C1 segment of cervical spinal cord (tissue), 14 donors: Measurements from ENCODE around the gene PPP1R2.

Source experiments
- DNase-seq, 14 donors: peaks; one replicate each; lab custom pipeline; 2025; lab: John Stamatoyannopoulos, UW

The PPP1R2 gene

DNA sequence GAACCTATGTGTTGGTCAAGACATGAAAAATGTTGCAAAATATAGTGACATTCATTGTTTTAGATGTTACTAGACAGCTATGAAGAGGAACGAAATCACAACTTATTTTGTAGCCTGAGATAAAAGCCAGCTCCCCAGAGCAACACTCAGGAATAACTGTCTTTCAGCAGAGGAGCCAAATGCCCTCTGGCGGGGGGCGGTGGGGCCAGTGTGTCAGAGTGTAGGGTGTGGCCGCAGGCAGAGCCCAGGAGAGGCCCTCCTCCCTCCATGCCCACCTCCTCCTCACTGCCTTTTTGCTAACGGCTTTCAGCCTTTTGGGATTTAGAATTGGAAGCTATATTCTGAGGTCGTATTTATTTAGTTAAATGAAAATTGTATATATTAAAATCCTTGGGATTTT lies 23.7 kb upstream of the PPP1R2 start:
- DNase-seq = no peak

DNA sequence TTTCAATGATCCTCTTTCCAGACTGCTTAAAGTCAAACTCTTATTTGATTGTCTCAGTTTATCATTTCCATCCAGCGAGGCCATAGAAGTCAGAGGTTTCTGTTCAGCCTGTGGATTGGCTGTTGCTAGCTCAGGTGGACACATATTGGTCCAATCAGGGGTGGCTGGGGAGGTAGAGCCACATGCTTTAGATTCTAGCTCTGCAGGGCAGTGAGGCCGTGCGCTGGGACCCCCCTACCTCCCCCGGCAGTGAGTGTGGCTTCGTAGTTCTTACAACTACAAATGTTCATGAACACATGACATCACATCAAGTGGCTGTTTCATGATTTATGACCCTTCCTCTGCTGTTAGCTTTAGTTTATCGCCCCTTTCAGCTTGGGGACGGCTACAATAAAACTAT lies 22.6 kb upstream of the PPP1R2 start:
- no peak for DNase-seq

DNA sequence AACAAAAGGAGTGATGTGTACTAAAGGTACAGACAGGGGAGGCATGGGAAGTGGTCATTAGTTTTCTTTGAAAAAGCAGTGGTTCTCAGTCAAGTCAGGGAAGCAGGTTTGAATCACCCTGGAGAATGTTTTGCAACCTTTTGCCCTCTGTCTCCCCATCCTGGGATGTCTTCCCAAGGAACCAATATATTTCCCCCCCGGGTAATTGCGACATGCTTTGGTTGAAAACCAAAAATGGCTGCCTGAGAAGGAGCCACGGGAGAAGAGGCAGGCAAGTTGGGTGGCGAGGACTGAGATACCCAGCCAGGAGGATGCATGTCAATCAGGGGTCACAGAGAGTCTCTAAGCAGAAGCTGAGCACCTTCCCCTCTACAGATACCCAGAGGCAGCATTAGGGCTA lies 20.2 kb upstream of the PPP1R2 start:
- DNase-seq = no peak

DNA sequence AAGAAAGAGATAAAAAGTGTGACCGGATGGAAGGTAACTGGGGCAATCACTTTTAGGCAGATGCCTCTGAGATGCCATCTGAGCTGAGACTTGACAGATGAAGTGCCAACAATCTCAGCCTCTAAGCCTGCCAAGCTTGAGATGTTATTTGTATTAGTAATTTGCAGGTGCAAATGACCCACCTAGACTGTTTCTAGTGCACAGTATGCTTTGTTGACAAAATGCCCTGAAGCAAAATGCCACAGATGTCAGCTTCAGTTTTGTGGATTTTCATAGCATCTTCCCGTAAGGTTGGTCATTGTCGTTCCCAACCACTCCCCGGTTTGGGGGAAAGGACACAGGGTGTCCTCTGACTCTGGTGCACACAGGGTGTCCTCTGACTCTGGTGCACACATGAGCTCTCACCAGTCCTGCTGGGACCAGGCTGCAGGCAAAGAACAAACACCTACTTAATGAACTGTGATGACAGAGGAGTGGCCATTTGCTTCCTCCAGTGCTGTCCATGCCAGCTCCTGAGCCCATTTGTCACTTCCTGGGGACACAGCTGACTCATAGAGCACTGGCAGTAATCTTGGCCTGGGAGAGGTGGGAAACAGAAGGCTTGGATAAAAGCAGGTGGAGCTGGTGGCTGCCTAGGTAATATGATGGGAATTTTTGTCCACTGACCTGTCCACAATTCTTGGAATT lies 16.7 kb upstream of the PPP1R2 start:
- DNase-seq = peak in 1 of 14 donors; percentile 34

DNA sequence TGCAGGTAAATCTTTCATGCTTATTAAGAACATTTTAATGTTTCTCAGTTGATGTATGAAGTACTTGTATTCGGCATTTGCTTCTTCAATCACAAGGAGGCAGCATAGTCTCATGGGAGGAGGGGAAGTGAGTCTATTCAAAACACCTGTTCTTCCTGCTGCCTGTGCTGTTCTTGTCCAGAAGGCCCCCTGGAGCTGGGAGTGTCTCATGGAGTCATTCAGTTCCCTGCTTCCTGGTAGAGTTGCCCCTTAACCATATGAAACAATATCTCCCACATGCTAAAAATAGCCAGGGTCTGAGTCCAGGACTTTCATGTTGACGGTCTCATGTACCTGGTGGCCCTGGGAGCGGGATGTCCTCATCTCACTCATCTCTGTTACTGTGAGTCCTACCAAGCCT lies 15.5 kb upstream of the PPP1R2 start:
- DNase-seq = no peak

DNA sequence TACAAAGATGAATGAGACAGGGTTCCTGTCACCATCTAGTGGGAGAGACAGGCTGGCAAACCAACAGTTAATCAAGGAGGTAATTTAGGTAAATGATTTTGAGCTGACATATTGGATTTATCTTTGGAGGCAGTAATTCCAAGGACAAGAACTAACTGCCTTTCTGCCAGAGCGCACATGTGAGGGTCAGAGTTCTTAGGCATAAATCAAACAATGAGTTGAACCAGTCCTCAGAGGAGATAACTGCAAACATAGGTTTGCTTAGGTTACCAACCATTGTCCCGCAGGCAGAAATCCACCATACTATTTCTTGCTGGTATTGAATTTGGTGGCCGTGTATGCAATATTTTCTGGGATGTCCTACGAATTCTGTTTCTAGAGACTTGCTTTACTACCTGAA lies 14.2 kb upstream of the PPP1R2 start:
- no peak for DNase-seq

DNA sequence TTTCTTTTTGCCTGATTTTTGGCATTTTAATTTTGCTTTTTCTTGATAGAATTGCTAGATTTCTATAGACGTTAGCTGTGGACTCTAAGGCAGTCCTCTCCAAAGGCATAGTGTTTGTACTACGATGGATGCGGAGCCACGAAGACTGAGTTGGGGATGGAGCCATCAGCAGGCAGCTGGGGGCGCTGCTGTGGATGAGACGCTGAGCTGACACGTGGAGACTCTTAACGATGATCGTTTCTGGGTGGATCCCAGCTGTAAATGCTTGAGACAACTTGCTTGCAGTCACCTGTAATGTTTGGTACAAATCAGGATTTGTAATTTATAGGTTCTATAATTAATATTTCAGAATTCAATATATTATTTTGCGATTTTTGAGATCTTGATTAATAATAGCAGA lies 13.3 kb upstream of the PPP1R2 start:
- peak in 2 of 14 donors; percentile 11 to 17 for DNase-seq

DNA sequence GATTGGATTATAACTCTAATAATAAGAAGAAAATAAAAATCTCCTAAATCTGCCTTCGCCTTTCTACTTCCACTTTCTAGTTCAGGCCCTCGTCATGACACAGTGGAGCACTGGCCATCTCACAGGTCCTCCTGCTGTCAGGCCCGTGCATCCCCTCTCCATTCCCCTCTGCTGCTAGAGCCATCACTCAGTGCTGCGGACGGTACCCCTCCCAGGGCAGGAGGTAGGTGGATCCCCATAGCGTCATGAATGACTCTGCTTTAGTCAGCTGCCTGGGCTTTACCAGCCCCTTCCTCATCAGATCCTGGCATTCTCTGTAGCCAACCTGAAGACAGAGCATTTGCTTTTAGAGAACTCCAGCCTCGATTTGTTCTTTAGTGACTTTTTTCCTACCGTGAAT lies 12.0 kb upstream of the PPP1R2 start:
- DNase-seq = no peak

DNA sequence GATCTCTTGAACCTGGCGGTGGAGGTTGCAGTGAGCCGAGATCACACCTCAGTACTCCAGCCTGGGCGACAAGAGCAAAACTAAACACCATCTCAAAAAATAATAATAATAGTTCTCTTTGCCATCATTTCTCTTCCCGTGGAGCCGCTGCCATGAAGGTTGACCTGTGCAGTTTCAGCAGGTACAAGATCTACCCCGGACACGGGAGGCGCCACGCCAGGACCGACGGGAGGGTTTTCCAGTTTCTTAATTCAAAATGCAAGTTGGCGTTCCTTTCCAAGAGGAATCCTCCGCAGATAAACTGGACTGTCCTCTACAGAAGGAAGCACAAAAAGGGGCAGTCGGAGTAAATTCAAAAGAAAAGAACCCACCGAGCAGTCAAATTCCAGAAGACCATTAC lies 11.3 kb upstream of the PPP1R2 start:
- no peak for DNase-seq

DNA sequence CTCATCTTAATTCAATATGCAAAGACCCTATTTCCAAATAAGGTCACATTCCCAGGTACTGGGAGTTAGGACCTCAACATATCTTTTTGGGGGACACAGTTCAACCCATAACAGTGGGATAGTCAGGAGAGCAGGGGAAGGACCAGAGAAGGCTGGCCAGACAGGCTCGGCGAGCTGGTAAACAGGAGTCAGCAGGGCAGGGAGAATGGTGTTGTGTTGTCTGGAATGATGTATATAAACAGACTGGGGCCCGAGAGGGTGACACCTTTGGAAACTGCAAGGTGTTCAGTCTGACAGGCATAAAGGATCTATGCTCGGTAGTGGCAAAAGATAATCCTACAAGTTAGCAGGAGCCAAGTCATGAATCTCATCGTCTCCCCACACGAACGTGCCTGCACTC lies 10.1 kb upstream of the PPP1R2 start:
- no peak for DNase-seq

DNA sequence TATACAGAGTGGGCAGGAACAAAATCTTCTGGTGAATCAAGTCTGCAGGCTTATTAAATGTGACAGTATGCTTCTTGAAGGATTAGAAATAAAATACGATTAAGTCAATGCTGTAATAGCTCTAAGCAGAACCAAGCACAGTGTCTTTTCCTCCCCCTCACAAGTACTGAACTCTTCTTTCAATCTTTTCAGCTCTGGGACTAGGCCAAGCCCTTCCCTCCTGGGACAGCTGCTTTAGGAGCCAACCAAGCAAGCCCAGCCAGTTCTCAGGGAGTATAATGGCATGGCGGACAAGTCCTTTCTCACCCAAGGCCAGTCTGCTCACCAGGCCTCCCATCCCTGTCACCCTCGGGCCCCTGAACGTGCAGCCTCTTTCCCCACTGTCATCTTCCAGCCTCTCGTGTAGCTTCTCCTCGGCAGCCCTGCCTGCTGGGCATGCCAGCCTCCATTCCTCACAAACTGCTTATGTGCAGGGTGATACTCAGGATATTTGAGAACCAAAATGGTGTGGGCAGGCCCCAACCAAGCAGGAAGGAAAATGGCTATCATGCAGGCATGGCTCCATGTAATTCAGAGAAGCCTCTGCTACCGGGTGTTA lies 8.4 kb upstream of the PPP1R2 start:
- DNase-seq = no peak

DNA sequence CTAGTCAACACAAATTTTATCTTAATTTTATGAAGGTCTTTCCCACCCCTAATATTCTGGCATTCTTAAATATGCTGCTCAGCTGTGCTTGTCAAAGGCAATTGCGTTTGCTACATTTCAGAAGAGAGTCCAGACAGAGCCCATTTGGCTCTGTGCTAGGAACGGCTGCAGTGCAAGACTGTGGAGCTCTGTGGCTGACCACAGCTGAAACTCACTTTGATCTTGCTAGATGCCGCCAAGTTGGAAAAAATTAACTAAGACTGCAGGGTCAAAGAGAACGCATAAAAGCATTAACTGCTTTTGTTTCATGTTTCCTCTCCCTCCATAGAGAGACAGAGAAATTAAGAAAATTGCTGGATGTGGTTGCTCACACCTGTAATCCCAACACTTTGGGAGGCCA lies 7.6 kb upstream of the PPP1R2 start:
- no peak for DNase-seq

DNA sequence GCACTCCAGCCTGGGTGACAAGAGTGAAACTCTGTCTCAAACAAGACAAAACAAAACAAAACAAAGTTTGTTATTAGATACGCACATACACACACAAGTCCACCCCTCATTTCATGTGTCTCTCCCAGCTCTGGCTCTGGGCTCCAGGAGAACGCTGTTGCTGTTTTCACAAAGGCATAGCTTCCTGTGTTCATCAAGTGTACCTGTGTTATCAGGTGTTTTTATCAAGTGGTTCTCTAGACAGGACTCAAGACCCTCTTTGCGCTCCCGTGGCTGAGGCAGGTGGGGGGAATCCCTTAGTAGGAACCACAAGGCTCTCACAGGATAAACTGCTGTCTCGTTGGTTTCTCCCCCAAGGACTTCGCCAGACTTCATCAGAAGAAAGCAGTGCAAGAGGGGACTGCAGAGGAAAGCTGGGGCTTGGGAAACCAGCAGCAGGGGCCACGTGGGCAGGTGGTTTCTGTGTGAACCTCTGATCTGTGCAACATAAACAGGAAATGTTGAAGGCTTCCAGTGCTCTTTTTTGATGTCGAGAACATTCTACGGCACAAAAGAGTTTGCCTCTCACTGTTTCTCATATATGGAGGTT lies 6.9 kb upstream of the PPP1R2 start:
- no peak for DNase-seq

DNA sequence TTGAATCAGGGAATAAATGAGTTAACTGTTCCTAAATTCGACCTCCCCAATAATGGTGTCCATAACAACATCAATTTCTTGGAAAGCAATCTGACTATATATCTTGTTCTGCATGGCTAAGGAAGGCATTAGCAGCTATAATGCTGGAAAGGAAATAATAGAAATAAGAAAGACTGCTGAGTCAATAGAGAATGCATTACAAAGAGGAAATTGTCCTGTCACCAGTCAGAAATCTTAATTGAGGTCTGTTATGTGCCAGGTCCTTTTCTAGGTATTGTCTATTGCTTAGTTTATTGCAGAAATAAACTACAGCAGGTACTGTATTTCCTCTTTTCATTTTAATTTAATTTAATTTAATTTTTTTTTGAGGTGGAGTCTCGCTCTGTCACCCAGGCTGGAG lies 5.9 kb upstream of the PPP1R2 start:
- DNase-seq = no peak

DNA sequence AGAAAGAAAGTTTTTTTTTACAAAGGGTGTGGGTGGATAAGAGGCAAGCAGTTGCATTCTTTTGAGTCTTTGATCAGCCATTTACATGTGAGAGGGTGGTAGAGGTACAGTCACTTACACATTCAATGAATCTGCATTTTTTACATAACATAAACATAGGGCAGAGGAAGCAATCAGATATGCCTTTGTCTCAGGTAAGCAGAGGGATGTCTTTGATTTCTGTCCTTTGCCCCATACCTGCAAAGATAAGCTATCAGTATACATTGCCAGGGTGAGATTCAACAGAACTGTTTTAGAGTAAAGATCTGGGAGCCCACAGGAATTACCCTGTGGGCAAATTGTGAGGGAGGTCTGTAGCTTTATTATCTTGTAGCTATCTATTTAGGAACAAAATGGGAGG lies 5.4 kb upstream of the PPP1R2 start:
- DNase-seq = no peak

DNA sequence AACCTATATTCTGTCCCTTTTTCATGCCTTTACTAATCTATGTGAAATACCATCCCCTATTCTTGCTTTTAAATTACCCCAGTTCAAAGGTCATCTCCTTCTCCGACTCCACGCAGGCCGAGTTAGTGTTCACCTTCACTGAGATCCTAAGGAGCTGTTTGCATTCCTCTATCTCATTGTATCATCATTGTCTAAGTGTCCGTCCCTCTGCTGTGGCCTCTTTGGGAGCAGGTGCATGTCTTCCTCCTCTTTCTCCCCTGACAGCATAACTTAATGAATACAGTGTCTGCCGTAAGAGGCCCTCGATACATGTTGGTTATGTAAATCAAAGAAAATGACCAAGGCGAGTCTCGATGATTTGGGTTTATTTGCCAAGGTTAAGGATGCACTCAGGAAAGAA lies 4.9 kb upstream of the PPP1R2 start:
- no peak for DNase-seq

DNA sequence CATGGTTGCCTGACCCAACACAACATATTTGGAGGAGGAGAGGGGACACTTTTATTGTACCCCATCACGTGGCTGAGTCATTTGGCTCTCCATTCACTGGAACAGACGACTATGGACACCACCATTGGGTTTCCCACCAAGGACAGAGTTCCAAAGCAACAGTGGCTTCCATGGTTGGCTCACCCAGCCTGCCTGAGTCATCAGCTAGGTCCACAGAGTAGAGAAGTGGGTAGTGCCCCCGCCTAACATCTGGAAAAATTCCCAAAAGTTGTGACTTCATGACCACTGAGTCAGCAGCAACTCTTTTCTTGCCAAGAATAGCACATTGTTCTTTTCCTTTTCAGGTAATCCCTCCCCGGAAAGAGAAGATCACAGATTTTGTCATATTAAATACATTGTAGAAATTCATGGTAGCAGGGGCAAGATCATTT lies 3.0 kb upstream of the PPP1R2 start:
- DNase-seq = peak in 1 of 14 donors; percentile 53

DNA sequence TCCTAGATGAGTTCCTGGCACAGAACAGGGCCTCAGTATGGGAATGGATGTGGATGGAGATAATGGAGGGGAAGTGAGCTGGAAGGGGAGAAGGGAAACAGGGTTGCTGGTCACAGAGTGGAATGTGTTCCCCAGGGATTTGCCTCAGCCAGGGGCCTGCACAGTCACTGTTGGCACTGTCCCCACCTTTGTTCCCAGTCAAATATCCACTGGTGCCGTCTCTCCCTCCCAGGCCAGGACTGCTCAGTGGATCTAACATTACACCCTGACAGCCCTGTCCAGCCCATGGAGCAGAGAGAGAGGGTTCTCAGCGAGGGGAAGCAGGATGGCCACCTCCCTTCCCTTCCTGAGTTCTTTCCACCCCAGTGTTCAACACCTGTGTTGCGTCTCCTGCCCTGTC lies 1.5 kb upstream of the PPP1R2 start:
- DNase-seq = peak in 1 of 14 donors; percentile 12

DNA sequence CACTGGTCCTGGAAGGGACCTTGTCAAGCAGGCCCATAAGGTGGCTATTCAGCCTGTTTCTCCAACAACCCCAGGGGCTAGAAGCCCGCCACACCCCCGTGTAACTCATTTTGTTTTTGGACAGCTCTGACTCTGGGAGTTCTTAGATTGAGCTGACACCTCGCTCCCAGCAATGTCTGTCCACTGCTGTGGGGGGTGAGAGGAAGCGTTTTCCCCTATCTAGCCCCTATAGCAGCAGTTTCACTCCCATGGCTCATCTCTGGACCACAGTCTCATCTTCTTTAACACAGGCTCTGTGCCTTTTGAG lies 1.1 kb upstream of the PPP1R2 start:
- no peak for DNase-seq

DNA sequence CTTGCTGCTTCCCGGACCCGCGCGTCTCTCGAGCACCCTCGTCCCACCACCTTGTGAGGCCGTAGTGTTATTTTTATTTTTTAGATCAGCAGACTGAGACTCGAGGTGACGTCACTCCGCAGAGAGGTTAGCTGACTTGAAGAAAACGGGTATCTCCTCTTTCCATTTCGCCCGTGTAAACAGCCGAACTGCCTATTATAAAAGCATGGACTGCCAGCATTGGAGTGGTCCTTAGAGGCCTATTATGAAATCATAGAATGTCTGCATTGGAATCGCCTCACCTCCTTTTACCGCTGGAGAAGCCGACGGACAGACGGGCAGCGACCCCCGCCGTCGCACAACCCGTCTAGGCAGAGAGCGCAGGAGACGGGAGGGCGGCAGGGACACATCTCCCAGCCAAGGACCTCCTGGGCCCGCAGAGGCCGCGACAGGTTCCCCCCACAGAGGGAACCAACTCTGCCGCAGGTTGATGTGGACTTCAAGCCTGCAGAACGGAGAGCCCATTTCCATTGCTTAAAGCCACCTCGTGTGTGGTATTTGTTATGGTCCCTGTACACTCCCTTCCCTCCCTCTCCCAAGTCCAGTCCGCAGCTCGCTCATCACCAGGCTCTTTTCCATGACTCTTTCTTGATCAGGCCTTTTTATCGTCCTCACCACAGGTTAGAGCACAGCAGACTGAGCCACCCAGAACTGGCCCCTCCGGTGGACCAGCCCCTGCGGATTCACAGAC lies 540 bp upstream of the PPP1R2 start:
- peak in 3 of 14 donors; percentile 40 to 80 (median 50) for DNase-seq

DNA sequence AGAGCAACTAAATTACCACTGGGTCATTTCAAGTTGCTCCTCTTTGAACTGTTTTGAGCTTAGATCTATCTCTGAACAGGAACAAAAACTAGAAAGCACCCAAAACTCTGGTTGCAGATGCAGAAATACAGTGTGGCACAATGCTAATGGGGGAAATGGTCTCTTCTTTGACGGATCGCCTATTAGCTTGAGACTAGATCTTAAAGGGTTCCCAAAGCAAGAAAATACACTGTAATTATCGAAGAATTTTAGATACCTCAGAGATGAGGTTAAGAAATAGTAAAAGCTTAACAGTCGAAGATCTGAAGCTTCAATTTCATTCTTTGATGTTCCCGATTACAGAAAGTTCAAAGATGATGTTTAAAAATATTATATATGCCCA lies 818 bp downstream of the PPP1R2 start:
- DNase-seq = peak in 1 of 14 donors; percentile 16

DNA sequence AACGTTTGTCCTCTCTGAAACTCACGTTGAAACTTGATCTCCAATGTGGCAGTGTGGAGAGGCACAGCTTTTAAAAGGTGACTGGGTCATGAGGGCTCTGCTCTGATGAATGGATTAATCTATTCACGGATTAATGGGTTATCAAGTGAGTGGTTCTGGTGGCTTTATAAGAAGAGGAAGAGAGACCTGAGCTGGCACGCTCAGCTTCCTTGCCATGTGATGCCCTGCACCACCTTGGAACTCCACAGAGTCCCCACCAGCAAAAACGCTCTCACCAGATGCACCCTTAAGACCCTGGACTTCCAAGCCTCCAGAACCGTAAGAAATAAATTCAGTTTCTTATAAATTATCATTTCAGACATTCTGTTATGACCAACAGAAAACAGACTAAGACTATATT lies 2.6 kb downstream of the PPP1R2 start:
- no peak for DNase-seq

DNA sequence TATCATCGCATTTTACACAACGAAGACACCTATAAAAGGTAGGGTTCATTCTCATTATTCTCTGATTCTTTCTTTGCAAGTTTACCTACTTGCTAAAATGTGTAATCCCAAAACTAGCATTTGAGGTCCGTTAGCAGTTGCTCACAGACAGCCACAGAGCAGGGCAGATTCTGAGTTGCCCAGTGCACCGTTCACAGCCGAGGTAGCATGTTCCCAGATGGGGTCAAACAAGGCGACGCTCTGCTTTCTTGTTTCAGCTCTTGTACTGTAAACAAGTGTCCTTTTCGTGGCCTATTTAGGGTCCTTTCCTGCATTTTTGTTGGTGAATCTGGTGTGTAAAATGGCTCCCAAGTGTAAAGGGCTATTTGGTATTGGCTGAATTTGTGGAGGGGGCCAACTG lies 3.1 kb downstream of the PPP1R2 start:
- no peak for DNase-seq
